Fibroblast of lung (primary cell): ENCODE results near the gene RBM41. TPM values are rescaled to one million over a fixed set of nuclear protein-coding genes. Genes with fewer than 3 reads are reported as not detected.

Experiments used
- DNase-seq, 2 donors: peaks; one replicate each; pipeline versions ENCODE4 v3.0.0 to v3.0.0-alpha.2; 2010; ENCODE audit warnings: low read depth in 2 of 2
- H2AFZ ChIP-seq: 2 replicates; pipeline ENCODE4 v1.5.1; 2012; ENCODE audit warnings: low read length, control low read depth, inconsistent platforms
- H3K27ac ChIP-seq: 2 replicates; pipeline ENCODE4 v1.5.1; 2011; ENCODE audit warnings: low read length, control low read depth; ENCODE audit not compliant: insufficient read depth
- H3K27me3 ChIP-seq: 2 replicates; pipeline ENCODE4 v1.5.1; 2011; ENCODE audit warnings: mild to moderate bottlenecking, low read length; ENCODE audit not compliant: control insufficient read depth, insufficient read depth
- H3K36me3 ChIP-seq: 2 replicates; pipeline ENCODE4 v1.5.1; 2011; ENCODE audit warnings: low read length; ENCODE audit not compliant: control insufficient read depth, insufficient read depth
- H3K4me1 ChIP-seq: 2 replicates; pipeline ENCODE4 v1.5.1; 2011; ENCODE audit warnings: low read length; ENCODE audit not compliant: control insufficient read depth, insufficient read depth; ENCODE audit errors: extremely low read depth
- H3K4me2 ChIP-seq: 2 replicates; pipeline ENCODE4 v1.5.1; 2011; ENCODE audit warnings: low read length, control low read depth; ENCODE audit not compliant: insufficient read depth; ENCODE audit errors: extremely low read depth
- H3K4me3 ChIP-seq, 4 experiments: fragments of 200-600 bp in 1 of 4; sonication (generic) in 1 of 4; replicated peaks in 1 of 4; 2 replicates each; pipeline ENCODE4 v1.5.1; 2011 to 2016; ENCODE audit warnings: low read length in 4 of 4, low read depth in 3 of 4, mild to moderate bottlenecking in 3 of 4, control low read depth in 2 of 4, inconsistent platforms in 1 of 4, mixed read lengths in 1 of 4; ENCODE audit not compliant: insufficient read depth in 1 of 4; ENCODE audit errors: control extremely low read depth in 1 of 4
- H3K79me2 ChIP-seq: 2 replicates; pipeline ENCODE4 v1.5.1; 2012; ENCODE audit warnings: mild to moderate bottlenecking, low read length, inconsistent platforms; ENCODE audit not compliant: control insufficient read depth, insufficient read depth
- H3K9ac ChIP-seq: 2 replicates; pipeline ENCODE4 v1.5.1; 2011; ENCODE audit warnings: mild to moderate bottlenecking, low read length, control low read depth; ENCODE audit not compliant: insufficient read depth
- H3K9me3 ChIP-seq: 2 replicates; pipeline ENCODE4 v1.5.1; 2012; ENCODE audit warnings: low read depth, low read length; ENCODE audit not compliant: control insufficient read depth, insufficient read depth
- H4K20me1 ChIP-seq: 2 replicates; pipeline ENCODE4 v1.5.1; 2011; ENCODE audit warnings: low read length; ENCODE audit not compliant: control insufficient read depth, insufficient read depth; ENCODE audit errors: extremely low read depth
- CTCF ChIP-seq, 2 donors: IDR thresholded peaks in 1 of 2; conservative IDR thresholded peaks in 1 of 2; 1 replicate in 1 of 2; 2 replicates in 1 of 2; pipeline ENCODE4 v1.5.1; 2011 to 2012; ENCODE audit warnings: low read length in 2 of 2, control low read depth in 1 of 2, inconsistent platforms in 1 of 2, low read depth in 1 of 2, mild to moderate bottlenecking in 1 of 2
- EZH2 ChIP-seq: IDR thresholded peaks from 2 replicates; pipeline ENCODE4 v1.5.1; 2012; ENCODE audit warnings: low read length, control low read depth, mild to moderate bottlenecking; ENCODE audit errors: missing control alignments
- polyA plus RNA-seq, 2 donors: library from polyadenylated mRNA; depleted of rRNA in 1 of 2; stranded (reverse) in 1 of 2; unstranded in 1 of 2; fragments of >200 nt; gene quantifications; 2 replicates each; pipeline ENCODE4 v1.2.1, GENCODE V29; 2011 to 2012; ENCODE audit warnings: missing spikeins in 1 of 2
- total RNA-seq: library from RNA; depleted of rRNA; stranded (reverse); fragments of >200 nt; gene quantifications from 2 replicates; pipeline ENCODE4 v1.2.1, GENCODE V29; 2014

Gene RBM41
- total and polyA plus RNA-seq, 2 donors (not counting 1 experiment from before 2014, with no cell fraction given) = 9.1 to 13.2 TPM

GRCh38 chrX:107146670-107147069, 28.0 kb upstream of the RBM41 start:
- Histone ChIP-seq H3K36me3 (no peaks in the 10 kb centered on the region), H3K9me3 (no peaks in the 10 kb centered on the region), H3K27me3 (no peaks in the 10 kb centered on the region), H3K4me1 (no peaks in the 10 kb centered on the region), H3K4me2 (no peak overlapping the region), H4K20me1 (no peaks in the 10 kb centered on the region), H3K79me2 (no peaks in the 10 kb centered on the region), H3K4me3 (no peak overlapping the region), H3K9ac (no peak overlapping the region), H3K27ac (no peak overlapping the region), H2AFZ (no peak overlapping the region)
- peak in 1 of 2 donors; percentile 10 for DNase-seq
- TF ChIP-seq CTCF (conservative IDR thresholded peaks at IDR 0.05 in 1 of 2, IDR thresholded peaks at IDR 0.05 in 1 of 2; ENCODE audit: low read depth in 1 of 2, low read length in 2 of 2) (no peak), EZH2 (no peak)

GRCh38 chrX:107135965-107136307, 17.3 kb upstream of the RBM41 start:
- H3K79me2 ChIP-seq = no peaks in the 10 kb centered on the region
- no peaks in the 10 kb centered on the region for H3K27me3 ChIP-seq
- H3K27ac ChIP-seq = no peak overlapping the region
- H3K9me3 ChIP-seq = no peaks in the 10 kb centered on the region
- no peaks in the 10 kb centered on the region for H3K4me1 ChIP-seq
- H2AFZ ChIP-seq = no peak overlapping the region
- H4K20me1 ChIP-seq = no peaks in the 10 kb centered on the region
- no peak for DNase-seq
- no peak overlapping the region for H3K9ac ChIP-seq
- no peak overlapping the region for H3K4me3 ChIP-seq
- H3K4me2 ChIP-seq = no peak overlapping the region
- TF ChIP-seq CTCF (conservative IDR thresholded peaks at IDR 0.05 in 1 of 2, IDR thresholded peaks at IDR 0.05 in 1 of 2; ENCODE audit: low read depth in 1 of 2, low read length in 2 of 2) = no peak
- no peak for TF ChIP-seq EZH2
- no peaks in the 10 kb centered on the region for H3K36me3 ChIP-seq

- TF ChIP-seq EZH2 (no peak), CTCF (conservative IDR thresholded peaks at IDR 0.05 in 1 of 2, IDR thresholded peaks at IDR 0.05 in 1 of 2; ENCODE audit: low read depth in 1 of 2, low read length in 2 of 2) (no peak)
- Histone ChIP-seq H3K4me3 (no peak overlapping the region), H3K27ac (no peak overlapping the region), H3K36me3 (no peaks in the 10 kb centered on the region), H3K4me2 (no peak overlapping the region), H3K4me1 (no peaks in the 10 kb centered on the region), H2AFZ (no peak overlapping the region), H4K20me1 (no peaks in the 10 kb centered on the region), H3K27me3 (no peaks in the 10 kb centered on the region), H3K9ac (no peak overlapping the region), H3K79me2 (no peaks in the 10 kb centered on the region), H3K9me3 (no peaks in the 10 kb centered on the region)
- peak; percentile 73 to 74 for DNase-seq
Observed at GRCh38 chrX:107135049-107135964, 16.7 kb upstream of the RBM41 start.
